Activated T-cell treated with anti-CD3 and anti-CD28 coated beads, Interleukin-2, amount 50 U/mL, for 24 hours (primary cell): Measurements from ENCODE around the gene HAS3.
"Not testable (repeated sequence)": the region's sequence is repeated elsewhere in the genome, so short reads cannot be mapped to it uniquely, and the experiment has no call there.

Experiments used
- DNase-seq: peaks from one replicate; pipeline ENCODE4 v3.0.0-alpha.2; 2020
- H3K27ac Mint-ChIP-seq: 2 replicates; pipeline ENCODE4 v1.8.0; 2020; ENCODE audit warnings: mild to moderate bottlenecking, mixed read lengths
- H3K27me3 Mint-ChIP-seq: 2 replicates; pipeline ENCODE4 v1.8.0; 2020; ENCODE audit warnings: mixed read lengths
- H3K36me3 Mint-ChIP-seq: 2 replicates; pipeline ENCODE4 v1.8.0; 2020; ENCODE audit warnings: low read depth, mixed read lengths
- H3K4me1 Mint-ChIP-seq: 2 replicates; pipeline ENCODE4 v1.8.0; 2020; ENCODE audit warnings: low read depth, mixed read lengths
- H3K4me3 Mint-ChIP-seq: 2 replicates; pipeline ENCODE4 v1.8.0; 2020; ENCODE audit warnings: mild to moderate bottlenecking, moderate library complexity, mixed read lengths
- H3K9me3 Mint-ChIP-seq: 2 replicates; pipeline ENCODE4 v1.8.0; 2020; ENCODE audit warnings: mixed read lengths

HAS3 gene

GRCh38 chr16:69132424-69133252 is 27.2 kb downstream of the HAS3 start, which contains the start of the genes CHTF8 and UTP4:
CHTF8 (minus strand) TSS chr16:69132588; CDS start chr16:69121458, 11,130 bp downstream.
UTP4 (plus strand) TSS chr16:69132649; CDS start chr16:69133460, 811 bp downstream.
- peaks cover 63% of the 10 kb centered on the region for H3K4me1 Mint-ChIP-seq
- H3K36me3 Mint-ChIP-seq = peaks cover 92% of the 10 kb centered on the region
- H3K27me3 Mint-ChIP-seq = no peaks in the 10 kb centered on the region
- peak; percentile 93 for DNase-seq
- H3K27ac Mint-ChIP-seq = peak within 1 kb of the TSS; percentile 97
- no peaks in the 10 kb centered on the region for H3K9me3 Mint-ChIP-seq
- peak within 1 kb of the TSS; percentile 96 for H3K4me3 Mint-ChIP-seq

DNA sequence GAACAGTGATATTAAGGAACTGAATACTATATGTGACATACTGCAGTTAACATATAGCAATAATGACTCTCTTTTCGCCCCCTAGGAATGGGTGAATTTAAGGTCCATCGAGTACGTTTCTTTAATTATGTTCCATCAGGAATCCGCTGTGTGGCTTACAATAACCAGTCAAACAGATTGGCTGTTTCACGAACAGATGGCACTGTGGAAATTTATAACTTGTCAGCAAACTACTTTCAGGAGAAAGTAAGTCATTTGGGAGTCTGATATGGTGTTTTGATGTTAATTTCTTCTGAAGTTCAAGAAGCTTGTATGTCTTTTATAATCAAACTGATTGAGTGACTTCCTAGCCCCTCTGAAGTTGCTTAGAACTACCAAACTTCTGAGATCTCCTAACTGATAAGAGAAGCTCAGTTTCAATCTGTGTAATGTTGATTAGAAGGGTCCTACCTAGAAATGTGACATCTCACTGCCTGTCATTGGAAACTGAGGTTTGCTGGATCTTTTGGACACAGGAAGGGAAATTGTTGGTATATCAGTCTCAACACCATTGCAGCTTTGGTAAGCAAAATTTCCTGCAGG is 28.0 kb downstream of the HAS3 start:
- Mint-ChIP-seq H3K27me3 (no peaks in the 10 kb centered on the region), H3K9me3 (no peaks in the 10 kb centered on the region), H3K4me1 (peaks cover 59% of the 10 kb centered on the region), H3K4me3 (peak overlapping the region; percentile 96), H3K36me3 (peaks cover 92% of the 10 kb centered on the region), H3K27ac (peak overlapping the region; percentile 97)
- DNase-seq = no peak

GRCh38 chr16:69138608-69139007 is 33.2 kb downstream of the HAS3 start:
- Mint-ChIP-seq H3K27me3 (no peaks in the 10 kb centered on the region), H3K27ac (peak overlapping the region; percentile 58), H3K4me3 (no peak overlapping the region), H3K36me3 (peaks cover 94% of the 10 kb centered on the region), H3K9me3 (no peaks in the 10 kb centered on the region), H3K4me1 (peaks cover 34% of the 10 kb centered on the region)
- DNase-seq = no peak

- not testable (repeated sequence) for DNase-seq, H3K27ac Mint-ChIP-seq, H3K27me3 Mint-ChIP-seq, H3K4me3 Mint-ChIP-seq, H3K9me3 Mint-ChIP-seq
- Mint-ChIP-seq H3K36me3 (peaks cover 92% of the 10 kb centered on the region), H3K4me1 (peaks cover 26% of the 10 kb centered on the region)
Observed at GRCh38 chr16:69139464-69139863, 34.0 kb downstream of the HAS3 start.

- Mint-ChIP-seq H3K4me1 (peaks cover 17% of the 10 kb centered on the region), H3K27ac (no peak overlapping the region), H3K36me3 (peaks cover 92% of the 10 kb centered on the region), H3K27me3 (no peaks in the 10 kb centered on the region), H3K4me3 (no peak overlapping the region), H3K9me3 (no peaks in the 10 kb centered on the region)
- DNase-seq = no peak
Observed at GRCh38 chr16:69141014-69141413, 35.6 kb downstream of the HAS3 start.

GRCh38 chr16:69141936-69142335 is 36.5 kb downstream of the HAS3 start:
- H3K4me1 Mint-ChIP-seq = peaks cover 8% of the 10 kb centered on the region
- H3K4me3 Mint-ChIP-seq = no peak overlapping the region
- H3K36me3 Mint-ChIP-seq = peaks cover 89% of the 10 kb centered on the region
- H3K27me3 Mint-ChIP-seq = no peaks in the 10 kb centered on the region
- H3K27ac Mint-ChIP-seq = no peak overlapping the region
- no peaks in the 10 kb centered on the region for H3K9me3 Mint-ChIP-seq
- DNase-seq = no peak

DNA sequence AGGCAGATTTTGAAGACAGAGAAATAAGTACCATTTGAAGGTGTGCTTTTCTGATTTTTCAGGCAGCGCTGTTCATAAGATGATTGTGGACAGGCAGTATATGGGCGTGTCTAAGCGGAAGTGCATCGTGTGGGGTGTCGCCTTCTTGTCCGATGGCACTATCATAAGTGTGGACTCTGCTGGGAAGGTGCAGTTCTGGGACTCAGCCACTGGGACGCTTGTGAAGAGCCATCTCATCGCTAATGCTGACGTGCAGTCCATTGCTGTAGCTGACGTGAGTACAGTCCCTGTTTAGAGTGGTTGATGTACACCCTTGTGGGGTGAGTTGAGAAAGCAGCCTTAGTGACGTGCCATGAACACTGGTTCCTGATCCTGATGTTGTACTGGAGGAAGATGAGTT is 37.7 kb downstream of the HAS3 start:
- Mint-ChIP-seq H3K27me3 (no peaks in the 10 kb centered on the region), H3K9me3 (no peaks in the 10 kb centered on the region), H3K36me3 (peaks cover 86% of the 10 kb centered on the region), H3K4me1 (peaks cover 4% of the 10 kb centered on the region), H3K27ac (no peak overlapping the region), H3K4me3 (no peak overlapping the region)
- no peak for DNase-seq

DNA sequence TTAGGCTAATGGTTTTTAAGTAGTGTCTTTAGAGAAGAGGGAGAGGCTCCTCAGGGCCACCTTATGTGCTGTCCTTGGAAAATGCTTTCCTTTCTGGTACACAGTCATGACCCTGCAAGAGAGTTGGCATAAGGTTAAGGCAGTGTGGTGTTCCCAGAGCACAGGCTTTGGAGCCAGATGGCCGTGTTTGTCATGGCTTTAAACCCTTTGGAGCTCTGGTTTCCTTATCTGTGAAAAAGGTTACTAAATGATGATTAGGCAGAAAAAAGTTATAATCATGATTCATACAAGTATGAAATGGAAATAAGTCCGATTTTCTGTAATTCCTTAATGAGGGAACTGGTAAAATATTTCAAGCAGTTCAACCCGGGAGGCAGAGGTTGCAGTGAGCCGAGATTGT is 40.2 kb downstream of the HAS3 start:
- peak overlapping the region; percentile 69 for H3K27ac Mint-ChIP-seq
- no peak for DNase-seq
- no peaks in the 10 kb centered on the region for H3K9me3 Mint-ChIP-seq
- H3K27me3 Mint-ChIP-seq = no peaks in the 10 kb centered on the region
- H3K4me3 Mint-ChIP-seq = no peak overlapping the region
- H3K36me3 Mint-ChIP-seq = peaks cover 82% of the 10 kb centered on the region
- peaks cover 1% of the 10 kb centered on the region for H3K4me1 Mint-ChIP-seq

DNA sequence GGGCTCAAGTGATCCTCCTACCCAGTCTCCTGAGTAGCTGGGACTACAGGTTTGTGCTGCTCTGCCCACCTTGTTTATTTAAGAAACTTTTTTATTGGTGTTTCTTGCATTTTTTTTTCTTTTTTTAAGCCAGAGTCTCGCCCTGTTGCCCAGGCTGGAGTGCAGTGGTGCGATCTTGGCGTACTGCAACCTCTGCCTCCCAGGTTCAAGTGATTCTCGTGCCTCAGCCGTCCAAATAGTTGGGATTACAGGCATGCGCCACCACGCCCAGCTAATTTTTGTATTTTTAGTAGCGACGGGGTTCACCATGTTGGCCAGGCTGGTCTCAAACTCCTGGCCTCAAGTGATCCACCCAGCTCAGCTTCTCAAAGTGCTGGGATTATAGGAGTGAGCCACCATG is 44.2 kb downstream of the HAS3 start:
- H3K27ac Mint-ChIP-seq, H3K4me1 Mint-ChIP-seq, H3K27me3 Mint-ChIP-seq, H3K9me3 Mint-ChIP-seq, DNase-seq, H3K4me3 Mint-ChIP-seq: not testable (repeated sequence)
- H3K36me3 Mint-ChIP-seq = peaks cover 82% of the 10 kb centered on the region

DNA sequence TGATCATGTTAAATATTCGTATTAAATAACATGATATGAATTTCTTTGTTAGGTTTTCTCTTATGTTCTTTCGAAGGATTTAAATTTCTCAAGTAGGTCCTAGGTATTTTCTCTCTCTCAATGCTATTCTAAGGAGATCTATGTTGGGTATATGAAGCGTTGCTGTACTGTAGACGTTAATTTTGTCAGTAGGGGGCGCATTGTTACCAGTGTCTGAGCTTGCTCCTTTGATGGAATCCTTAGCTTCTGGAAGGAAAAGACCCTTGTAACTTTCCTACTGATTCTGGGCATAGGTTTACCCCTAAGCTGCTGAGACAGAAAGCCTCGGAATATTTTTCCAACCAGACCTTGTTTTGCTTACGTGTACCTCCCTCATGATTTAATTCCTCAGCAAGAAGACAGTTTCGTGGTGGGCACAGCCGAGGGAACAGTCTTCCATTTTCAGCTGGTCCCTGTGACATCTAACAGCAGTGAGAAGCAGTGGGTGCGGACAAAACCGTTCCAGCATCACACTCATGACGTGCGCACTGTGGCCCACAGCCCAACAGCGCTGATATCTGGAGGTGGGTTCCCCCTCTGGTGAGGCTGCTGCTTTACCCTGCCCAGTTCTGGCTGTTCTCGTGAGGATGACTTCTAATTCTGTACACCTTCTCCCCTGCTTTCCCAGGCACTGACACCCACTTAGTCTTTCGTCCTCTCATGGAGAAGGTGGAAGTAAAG is 44.9 kb downstream of the HAS3 start:
- Mint-ChIP-seq H3K27ac (no peak overlapping the region), H3K4me3 (no peak overlapping the region), H3K36me3 (peaks cover 83% of the 10 kb centered on the region), H3K4me1 (peaks cover 1% of the 10 kb centered on the region), H3K27me3 (no peaks in the 10 kb centered on the region), H3K9me3 (no peaks in the 10 kb centered on the region)
- no peak for DNase-seq

DNA sequence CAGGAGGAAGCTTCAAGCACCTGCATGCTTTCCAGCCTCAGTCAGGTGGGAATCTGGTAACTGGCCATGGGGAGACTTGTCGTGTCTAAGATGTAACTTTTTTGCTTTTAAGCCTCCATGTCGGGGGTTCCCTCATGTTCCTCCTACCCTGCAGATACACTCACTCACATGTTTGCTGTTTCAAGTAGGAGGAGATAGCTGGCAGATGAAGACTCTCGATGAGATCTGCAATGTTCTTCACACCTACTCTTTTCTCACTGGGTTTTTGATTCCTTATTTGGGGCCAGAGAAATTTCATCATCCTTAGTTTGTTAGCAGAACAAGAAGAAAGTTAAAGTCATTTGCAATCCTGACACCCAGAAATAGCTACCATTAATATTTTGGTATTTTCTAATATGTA is 51.7 kb downstream of the HAS3 start:
- H3K27ac Mint-ChIP-seq = peak overlapping the region; percentile 18
- DNase-seq = no peak
- peaks cover 87% of the 10 kb centered on the region for H3K36me3 Mint-ChIP-seq
- no peak overlapping the region for H3K4me3 Mint-ChIP-seq
- no peaks in the 10 kb centered on the region for H3K9me3 Mint-ChIP-seq
- peaks cover 26% of the 10 kb centered on the region for H3K4me1 Mint-ChIP-seq
- no peaks in the 10 kb centered on the region for H3K27me3 Mint-ChIP-seq

DNA sequence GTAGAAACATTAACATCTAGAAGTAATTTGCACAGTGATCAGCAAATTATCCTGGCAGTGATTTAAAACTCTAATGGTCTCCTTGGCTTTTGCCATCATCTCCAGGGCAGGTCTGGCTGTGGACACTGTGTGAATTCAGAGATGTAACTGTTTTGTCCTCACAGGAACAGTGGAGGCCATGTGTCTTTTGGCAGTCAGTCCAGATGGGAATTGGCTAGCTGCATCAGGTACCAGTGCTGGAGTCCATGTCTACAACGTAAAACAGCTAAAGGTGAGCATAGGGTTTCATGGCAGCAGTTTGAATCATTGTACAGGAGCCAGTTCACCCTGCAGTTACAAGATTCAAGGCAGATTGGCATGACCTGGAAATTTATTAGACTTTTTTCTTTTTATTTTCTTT is 54.7 kb downstream of the HAS3 start:
- Mint-ChIP-seq H3K9me3 (no peaks in the 10 kb centered on the region), H3K27me3 (no peaks in the 10 kb centered on the region), H3K27ac (peak overlapping the region; percentile 17), H3K36me3 (peaks cover 87% of the 10 kb centered on the region), H3K4me1 (peaks cover 45% of the 10 kb centered on the region), H3K4me3 (no peak overlapping the region)
- no peak for DNase-seq

- peaks cover 93% of the 10 kb centered on the region for H3K36me3 Mint-ChIP-seq
- no peaks in the 10 kb centered on the region for H3K27me3 Mint-ChIP-seq
- H3K4me1 Mint-ChIP-seq = peaks cover 59% of the 10 kb centered on the region
- peak overlapping the region; percentile 98 for H3K27ac Mint-ChIP-seq
- no peaks in the 10 kb centered on the region for H3K9me3 Mint-ChIP-seq
- no peak for DNase-seq
- peak overlapping the region; percentile 47 for H3K4me3 Mint-ChIP-seq
Observed at GRCh38 chr16:69165584-69165983, 60.1 kb downstream of the HAS3 start.

DNA sequence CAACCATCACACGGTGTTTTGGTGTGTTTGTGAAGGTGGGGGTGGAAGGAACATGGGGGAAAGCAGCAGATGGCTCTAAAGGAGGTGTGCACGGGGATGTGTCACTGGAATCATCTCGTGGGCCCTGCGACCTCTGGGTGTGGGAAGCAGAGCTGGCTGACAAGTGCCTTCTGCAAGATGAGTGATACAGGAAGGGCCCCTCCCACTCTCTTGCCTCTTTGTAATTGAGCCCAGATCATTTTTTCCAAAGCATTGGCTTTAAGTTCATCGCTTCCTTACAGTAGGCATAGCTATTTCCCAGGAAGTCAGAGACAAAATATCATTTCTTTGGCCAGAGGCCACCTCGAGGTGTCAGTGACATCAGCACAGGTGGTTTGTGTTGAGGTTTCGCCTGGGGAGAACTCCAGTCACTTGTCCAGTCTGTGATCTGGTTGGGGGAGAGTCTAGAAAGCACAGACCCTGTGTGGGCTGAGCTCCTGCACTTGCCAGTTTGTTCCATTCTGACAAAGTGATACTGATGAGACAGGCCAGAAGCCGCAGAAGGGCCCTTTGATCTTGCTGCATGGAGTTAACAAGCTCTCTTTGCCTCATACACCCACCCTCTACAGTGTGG is 60.9 kb downstream of the HAS3 start:
- no peaks in the 10 kb centered on the region for H3K27me3 Mint-ChIP-seq
- peak; percentile 81 for DNase-seq
- H3K4me1 Mint-ChIP-seq = peaks cover 64% of the 10 kb centered on the region
- peaks cover 93% of the 10 kb centered on the region for H3K36me3 Mint-ChIP-seq
- peak overlapping the region; percentile 47 for H3K4me3 Mint-ChIP-seq
- peak overlapping the region; percentile 98 for H3K27ac Mint-ChIP-seq
- no peaks in the 10 kb centered on the region for H3K9me3 Mint-ChIP-seq
